AG10803 (cell line): Measurements from ENCODE around the gene NOXA1.

Experiments used
- DNase-seq: peaks from one replicate; pipeline ENCODE4 v3.0.0; 2010; ENCODE audit warnings: low read depth
- H3K4me3 ChIP-seq: 2 replicates; pipeline ENCODE4 v1.5.1; 2011; ENCODE audit warnings: mild to moderate bottlenecking, low read length, control low read depth
- TF ChIP-seq, protein P1 (sequence below): conservative IDR thresholded peaks from 2 replicates; pipeline ENCODE4 v1.5.1; 2011; ENCODE audit warnings: mild to moderate bottlenecking, low read length, control low read depth, inconsistent platforms

NOXA1 gene

DNA sequence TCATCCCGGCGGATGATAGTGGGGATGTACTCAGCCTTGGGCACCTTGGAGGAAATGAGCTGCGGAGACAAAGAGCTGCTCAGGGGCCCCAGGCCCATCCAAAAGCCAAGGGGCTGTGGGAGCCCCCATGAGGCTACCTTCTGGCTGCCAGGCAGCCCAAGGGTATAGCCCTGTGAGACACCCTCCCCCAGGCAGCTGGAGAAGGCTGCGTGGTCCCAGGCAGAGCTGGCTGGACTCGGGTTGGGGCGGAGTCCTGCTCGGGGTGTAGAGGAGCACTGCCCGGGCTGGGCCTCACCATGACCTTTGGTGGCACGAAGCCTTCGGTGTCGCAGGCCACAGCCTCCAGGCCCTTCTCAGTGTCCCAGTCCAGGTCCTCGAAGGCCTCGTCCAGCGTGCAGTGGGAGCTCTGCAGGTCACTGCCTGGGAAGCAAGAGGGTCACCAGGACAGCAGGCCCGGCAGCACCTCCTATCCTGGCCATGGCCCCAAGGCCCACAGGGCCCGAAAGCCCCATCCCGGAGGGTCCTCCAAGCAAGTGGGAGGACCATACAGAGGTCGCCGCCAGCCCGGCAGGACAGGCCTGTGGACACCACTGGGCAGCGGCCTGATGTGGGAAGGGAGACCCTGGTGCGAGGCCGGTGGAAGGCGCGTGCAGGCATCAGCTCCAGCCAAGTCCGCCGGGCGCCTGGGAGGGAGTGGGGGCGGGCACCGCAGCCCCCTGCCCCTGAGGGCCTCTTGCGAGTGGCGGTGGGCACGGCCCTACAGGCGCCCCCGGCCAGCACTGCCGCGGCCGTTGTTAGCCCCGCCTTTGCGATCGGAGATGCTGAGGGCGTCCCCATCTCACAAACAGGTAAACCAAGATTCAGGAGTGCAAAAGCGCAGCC lies 29.8 kb downstream of the NOXA1 start:
- TF ChIP-seq, protein P1, sequence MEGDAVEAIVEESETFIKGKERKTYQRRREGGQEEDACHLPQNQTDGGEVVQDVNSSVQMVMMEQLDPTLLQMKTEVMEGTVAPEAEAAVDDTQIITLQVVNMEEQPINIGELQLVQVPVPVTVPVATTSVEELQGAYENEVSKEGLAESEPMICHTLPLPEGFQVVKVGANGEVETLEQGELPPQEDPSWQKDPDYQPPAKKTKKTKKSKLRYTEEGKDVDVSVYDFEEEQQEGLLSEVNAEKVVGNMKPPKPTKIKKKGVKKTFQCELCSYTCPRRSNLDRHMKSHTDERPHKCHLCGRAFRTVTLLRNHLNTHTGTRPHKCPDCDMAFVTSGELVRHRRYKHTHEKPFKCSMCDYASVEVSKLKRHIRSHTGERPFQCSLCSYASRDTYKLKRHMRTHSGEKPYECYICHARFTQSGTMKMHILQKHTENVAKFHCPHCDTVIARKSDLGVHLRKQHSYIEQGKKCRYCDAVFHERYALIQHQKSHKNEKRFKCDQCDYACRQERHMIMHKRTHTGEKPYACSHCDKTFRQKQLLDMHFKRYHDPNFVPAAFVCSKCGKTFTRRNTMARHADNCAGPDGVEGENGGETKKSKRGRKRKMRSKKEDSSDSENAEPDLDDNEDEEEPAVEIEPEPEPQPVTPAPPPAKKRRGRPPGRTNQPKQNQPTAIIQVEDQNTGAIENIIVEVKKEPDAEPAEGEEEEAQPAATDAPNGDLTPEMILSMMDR, result no peak
- DNase-seq, result no peak
- H3K4me3 ChIP-seq, result no peak overlapping the region

DNA sequence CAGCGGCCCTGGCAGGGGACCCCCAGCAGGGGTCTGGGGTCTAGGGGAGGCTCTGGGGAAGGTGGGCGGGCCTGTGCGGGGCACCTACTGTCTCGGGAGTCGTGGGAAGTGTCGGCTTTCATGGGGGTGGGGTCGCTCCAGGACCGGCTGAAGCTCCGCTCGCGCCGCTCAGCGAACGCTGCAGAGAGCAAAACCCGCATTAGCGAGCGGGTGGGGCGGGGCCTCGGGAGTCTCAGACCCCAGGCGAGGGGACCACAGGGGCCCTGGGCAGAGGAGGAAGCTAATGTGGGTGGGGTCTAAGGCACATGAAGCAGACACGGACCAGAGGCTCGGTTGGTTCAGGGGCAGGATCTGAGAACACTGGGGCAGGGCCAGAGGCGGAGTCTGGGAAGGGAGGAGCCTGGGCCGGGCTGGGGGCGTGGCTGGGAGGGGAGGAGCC lies 30.5 kb downstream of the NOXA1 start:
- H3K4me3 ChIP-seq, result peak overlapping the region; percentile 45
- DNase-seq, result peak; percentile 63
- TF ChIP-seq, protein P1, result no peak

DNA sequence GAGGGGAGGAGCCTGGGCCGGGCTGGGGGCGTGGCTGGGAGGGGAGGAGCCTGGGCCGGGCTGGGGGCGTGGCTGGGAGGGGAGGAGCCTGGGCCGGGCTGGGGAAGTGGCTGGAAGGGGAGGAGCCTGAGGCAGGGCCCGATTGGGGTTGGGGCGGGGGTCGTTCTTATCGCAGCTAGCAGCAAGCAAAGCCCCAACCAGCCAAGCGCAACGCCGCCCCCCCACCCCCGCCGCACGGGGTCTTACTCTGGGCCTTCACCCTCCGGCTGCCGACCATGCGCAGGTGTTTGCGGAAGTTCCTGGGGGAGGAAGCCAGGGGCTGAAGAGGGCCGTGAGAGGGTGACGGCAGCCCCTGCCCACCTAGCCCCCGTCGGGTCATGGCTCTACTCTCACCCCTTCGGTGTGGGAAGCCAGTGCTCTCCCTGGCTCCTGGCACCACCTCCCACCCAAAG lies 31.0 kb downstream of the NOXA1 start:
- no peak for DNase-seq

DNA sequence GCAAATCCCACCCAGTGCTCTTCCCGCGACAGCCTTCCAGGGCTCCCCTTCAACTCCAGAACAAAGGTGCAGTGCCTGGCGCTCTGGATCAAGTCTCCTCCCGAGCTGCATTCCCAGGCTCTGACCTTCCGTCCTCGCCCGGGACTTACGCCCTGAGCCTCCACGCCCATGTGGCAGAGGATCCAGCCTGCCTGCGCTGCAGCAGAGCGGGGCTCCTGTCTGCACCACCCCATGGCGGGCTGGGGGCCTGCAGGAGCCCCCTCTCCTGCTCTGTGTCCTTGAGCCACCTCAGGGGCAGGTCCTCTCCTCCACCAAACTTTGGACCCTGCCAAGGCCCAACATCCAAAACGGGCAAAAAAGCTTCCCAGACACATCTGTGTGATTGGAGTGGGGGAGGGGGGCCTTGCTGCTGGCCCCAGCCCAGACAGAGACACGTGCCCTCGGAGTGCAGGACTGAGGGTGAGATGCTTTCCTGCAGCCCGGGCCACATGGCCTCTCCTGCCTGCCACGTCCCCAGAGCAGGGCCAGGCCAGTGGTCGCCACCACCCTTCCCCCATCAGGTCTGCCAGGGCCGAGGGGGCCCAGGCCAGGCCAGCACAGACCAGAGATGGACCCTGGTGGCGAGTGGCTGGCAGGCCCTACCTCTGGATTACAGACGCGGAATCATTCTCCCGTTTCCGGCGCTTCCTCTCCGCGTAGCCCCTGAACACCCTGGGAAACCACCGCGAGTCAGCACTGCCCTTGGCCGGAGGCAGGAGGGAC lies 31.6 kb downstream of the NOXA1 start:
- peak; percentile 18 for DNase-seq
- TF ChIP-seq, protein P1, result no peak
- peak overlapping the region; percentile 35 for H3K4me3 ChIP-seq

More for the DNA sequence above, 31.0 kb downstream of the NOXA1 start:
- peak overlapping the region; percentile 35 for H3K4me3 ChIP-seq
- TF ChIP-seq, protein P1, result no peak

DNA sequence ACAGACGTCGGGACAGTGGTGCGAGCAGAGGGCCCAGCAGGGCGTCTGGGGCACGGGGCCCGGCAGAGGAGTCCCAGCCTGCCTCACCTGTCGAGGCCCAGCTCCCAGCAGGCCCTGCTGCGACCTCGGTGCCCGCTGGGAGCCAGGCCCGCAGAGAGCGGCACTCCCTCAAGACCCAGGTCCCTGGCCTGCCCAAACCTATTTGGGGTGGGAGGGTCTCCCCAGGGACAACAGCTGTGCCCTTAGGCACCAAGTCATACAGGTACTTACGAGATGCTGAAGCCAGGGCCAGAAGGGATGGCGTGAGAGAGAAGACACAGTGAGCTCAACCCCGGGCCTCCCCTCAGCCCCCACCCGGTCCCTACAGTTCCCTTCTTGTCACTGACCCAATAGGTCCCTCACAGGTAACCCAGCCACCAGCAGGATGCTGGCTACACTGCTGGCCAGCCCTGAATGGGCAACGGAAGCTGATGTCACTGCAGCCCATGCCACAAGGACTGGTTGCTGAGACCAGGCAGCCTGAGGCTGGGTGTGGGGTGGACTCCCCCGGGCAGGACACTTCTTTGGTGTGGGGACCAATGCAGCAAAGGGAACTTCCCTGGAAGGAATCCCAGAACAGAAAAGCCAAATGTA lies 32.3 kb downstream of the NOXA1 start:
- DNase-seq, result no peak
- TF ChIP-seq, protein P1, result no peak
- no peak overlapping the region for H3K4me3 ChIP-seq

DNA sequence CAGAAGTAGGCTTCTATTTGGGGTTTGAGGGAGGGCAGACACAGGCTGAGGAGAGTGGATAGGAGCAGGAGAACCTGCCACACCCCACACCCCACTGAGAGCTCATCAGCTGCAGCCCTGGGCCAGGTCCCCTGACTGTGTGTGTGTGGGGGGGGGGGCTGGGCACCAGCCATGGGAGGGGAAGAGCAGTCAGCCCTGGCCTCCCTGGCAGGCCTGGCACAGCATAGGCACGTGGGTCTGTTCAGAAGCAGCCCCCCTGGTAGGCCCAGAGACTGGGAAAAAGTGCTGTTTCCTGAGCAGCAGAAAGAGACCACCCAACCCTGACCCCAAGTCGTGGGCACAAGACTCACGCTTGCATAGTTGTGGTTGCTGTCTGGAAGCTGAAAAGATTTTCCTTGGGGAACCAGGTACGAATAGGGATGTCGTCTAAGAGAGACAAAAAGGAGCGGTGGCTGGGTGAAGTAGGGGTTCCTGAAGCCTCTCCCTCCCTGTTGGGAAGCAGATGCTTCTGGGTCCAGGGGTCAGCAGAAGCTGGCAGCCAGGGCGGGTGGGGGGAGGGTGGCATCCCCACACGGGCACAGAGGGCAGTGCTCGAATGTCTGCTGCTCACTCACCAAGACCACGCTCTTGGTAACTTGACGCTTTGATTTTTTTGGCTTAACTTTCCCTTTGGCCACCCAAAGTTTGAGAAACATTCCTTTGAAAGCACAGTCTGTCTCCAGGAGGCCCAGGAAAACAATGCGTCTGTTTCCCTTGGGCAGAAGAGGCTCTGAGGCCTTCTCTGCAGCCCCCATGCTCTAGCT lies 33.1 kb downstream of the NOXA1 start:
- TF ChIP-seq, protein P1, result no peak
- H3K4me3 ChIP-seq, result no peak overlapping the region
- peak; percentile 16 for DNase-seq
